ENCODE results near the gene NAA80. TPM values are rescaled to one million over a fixed set of nuclear protein-coding genes. Genes with fewer than 3 reads are reported as not detected.
A peak's percentile ranks its signal among the peaks of the same experiment; 100 is the strongest.
"Not testable (repeated sequence)": the region's sequence is repeated elsewhere in the genome, so short reads cannot be mapped to it uniquely, and the experiment has no call there.

Gene NAA80
- total RNA-seq, 2 experiments from 2014 or later, result 34.3 to 37.7 TPM

DNA sequence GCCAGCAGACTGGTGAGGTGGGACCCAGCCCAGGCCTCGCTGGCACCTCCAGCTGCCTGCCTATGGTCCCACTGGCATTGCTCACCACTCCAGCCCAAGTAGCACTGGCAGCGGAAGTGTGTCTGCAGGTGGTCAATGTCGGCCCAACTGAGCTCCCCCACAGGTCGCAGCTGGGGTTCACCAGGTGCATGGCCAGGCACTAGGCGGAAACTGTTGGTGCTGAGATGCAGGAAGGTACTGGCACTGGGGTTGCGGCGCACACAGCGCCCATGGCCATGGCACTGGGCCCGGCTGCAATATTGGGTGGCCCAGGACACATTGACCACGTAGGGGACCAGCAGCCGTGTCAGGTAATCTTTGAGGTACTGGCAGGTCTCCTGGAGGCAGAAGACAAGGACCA lies 19.0 kb upstream of the NAA80 start:
- Mint-ChIP-seq H3K36me3 (peaks cover 6% of the 10 kb centered on the region), H3K9me3 (no peaks in the 10 kb centered on the region), H3K27me3 (no peaks in the 10 kb centered on the region), H3K27ac (no peak overlapping the region), H3K4me1 (peaks cover 25% of the 10 kb centered on the region), H3K4me3 (no peak overlapping the region)
- POLR2A ChIA-PET, result interaction anchor here (0.5 to 1.6 kb wide), 4 partner anchors 10 to 309 kb away, joined by 3 to 5 read pairs (median 4); partner anchors contain the start of genes CYB561D2, NPRL2 and TUSC2
- DNase-seq (no peak), ATAC-seq (ENCODE audit: low read depth) (no peak)

DNA sequence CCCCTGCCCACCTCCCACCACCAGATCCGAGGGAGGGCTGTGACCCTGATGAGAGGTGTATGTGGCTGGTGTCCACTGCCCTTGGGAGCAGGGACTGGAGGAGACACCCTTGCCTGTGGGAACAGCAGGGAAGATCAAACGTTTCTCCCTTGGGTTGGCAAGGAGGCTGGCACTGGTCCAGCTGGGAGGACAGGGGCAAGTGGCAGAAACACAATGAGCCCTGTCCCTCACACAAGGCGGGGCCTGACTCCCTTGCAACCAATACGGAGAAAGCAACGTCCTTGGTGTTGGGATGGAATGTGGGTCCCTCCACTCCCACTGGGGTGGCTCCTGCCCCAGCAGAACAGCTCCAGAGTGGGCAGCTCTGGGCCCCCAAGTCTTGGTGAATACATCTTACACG lies 18.1 kb upstream of the NAA80 start:
- Mint-ChIP-seq H3K4me1 (peaks cover 24% of the 10 kb centered on the region), H3K27me3 (no peaks in the 10 kb centered on the region), H3K36me3 (peaks cover 6% of the 10 kb centered on the region), H3K27ac (peak overlapping the region; percentile 88), H3K9me3 (no peaks in the 10 kb centered on the region), H3K4me3 (no peak overlapping the region)
- ATAC-seq (ENCODE audit: low read depth) (no peak), DNase-seq (no peak)
- POLR2A ChIA-PET, result interaction anchor here (0.6 to 3.5 kb wide), 11 partner anchors 10 to 295 kb away, joined by 3 to 17 read pairs (median 3); partner anchors contain the start of genes CISH, CYB561D2, HYAL3 and IFRD2

DNA sequence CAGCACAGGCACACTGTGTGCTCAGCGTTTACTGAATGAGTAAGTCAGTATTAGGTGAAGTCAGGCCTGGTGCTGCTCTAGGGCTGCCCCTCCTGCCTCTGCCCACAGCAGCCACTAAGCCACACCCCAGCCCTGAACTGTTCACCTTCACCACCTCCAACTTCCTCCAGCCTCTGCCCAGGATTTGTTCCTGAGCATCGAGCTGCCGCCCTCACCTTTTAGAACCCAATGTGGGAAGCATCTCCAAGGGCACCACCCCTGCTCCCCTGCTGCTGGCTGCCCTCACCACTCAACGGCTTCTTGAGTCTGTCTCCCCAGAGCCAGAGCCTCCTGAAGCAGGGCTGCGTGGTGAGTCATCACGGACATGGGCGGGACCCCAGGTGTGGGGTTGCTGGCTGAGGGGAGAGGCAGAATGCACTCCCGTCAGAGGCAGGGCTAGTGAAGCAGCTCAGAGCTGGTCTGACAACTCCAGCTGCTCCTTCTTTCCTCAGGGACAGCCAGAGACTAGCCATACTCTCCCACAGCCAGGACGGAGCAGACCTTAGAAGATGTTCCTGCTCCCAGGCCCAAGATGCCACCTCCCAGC lies 17.5 kb upstream of the NAA80 start:
- ATAC-seq (ENCODE audit: low read depth), result peak; percentile 70

DNA sequence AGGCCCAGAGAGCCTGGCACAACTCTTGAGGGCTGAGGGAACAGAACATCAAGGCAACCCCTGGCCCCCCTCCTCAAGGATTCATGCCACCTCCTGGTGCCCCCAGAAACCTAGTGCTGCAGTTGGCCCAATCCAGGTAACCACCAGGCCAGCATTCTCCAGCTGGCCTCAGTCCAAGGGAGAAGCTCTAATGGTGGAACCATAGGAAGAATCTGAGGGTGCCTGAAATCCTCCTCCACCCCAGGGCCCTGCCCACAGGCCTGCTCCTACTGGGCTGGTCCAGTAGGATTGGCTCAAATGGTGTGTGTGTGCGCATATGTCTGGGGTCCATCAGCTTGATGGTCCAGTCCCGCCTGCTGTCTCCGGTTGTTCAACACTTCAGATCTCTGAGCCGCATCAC lies 15.6 kb upstream of the NAA80 start:
- Mint-ChIP-seq H3K4me3 (no peak overlapping the region), H3K27me3 (no peaks in the 10 kb centered on the region), H3K4me1 (peaks cover 21% of the 10 kb centered on the region), H3K36me3 (peaks cover 6% of the 10 kb centered on the region), H3K27ac (no peak overlapping the region), H3K9me3 (no peaks in the 10 kb centered on the region)
- DNase-seq (no peak), ATAC-seq (ENCODE audit: low read depth) (no peak)
- POLR2A ChIA-PET, result interaction anchor here (1.2 to 3.5 kb wide), 3 partner anchors 13 to 23 kb away, joined by 5 to 17 read pairs (median 10); partner anchors contain the start of genes HYAL3, NAA80 and TUSC2

More for the DNA sequence above, 17.5 kb upstream of the NAA80 start:
- peak; percentile 68 for DNase-seq
- POLR2A ChIA-PET, result interaction anchor here (0.8 to 3.5 kb wide), 8 partner anchors 11 to 295 kb away, joined by 3 to 17 read pairs (median 3); partner anchors contain the start of genes CISH, CYB561D2, HYAL3 and IFRD2
- Mint-ChIP-seq H3K4me3 (peak overlapping the region; percentile 76), H3K4me1 (peaks cover 24% of the 10 kb centered on the region), H3K9me3 (no peaks in the 10 kb centered on the region), H3K27me3 (no peaks in the 10 kb centered on the region), H3K36me3 (peaks cover 6% of the 10 kb centered on the region), H3K27ac (peak overlapping the region; percentile 88)

DNA sequence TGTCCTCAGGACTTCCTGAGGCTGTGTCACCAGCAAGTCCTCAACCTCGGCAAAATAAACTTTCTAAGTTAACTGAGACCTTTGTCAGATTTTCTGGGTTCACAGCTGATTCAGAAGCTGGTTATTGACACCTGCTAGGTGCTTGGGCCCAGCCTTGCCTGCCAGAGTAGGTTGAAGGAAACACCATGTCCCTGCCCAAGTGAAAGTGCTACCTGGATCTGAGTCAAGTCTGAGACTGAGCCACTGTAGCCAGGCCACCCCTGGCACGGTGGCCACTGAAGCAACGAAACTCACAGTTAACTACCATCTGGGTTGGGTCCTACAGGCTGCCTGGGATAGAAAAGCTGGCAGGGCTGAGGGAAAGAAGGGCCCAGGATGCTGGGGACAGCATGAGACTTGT lies 15.1 kb upstream of the NAA80 start:
- DNase-seq (no peak), ATAC-seq (ENCODE audit: low read depth) (no peak)
- Mint-ChIP-seq H3K4me1 (peaks cover 21% of the 10 kb centered on the region), H3K9me3 (no peaks in the 10 kb centered on the region), H3K4me3 (no peak overlapping the region), H3K27me3 (no peaks in the 10 kb centered on the region), H3K27ac (no peak overlapping the region), H3K36me3 (peaks cover 5% of the 10 kb centered on the region)
- POLR2A ChIA-PET, result interaction anchor here (1.0 to 3.5 kb wide), 3 partner anchors 12 to 23 kb away, joined by 3 to 17 read pairs (median 10); partner anchors contain the start of genes HYAL3 and NAA80

DNA sequence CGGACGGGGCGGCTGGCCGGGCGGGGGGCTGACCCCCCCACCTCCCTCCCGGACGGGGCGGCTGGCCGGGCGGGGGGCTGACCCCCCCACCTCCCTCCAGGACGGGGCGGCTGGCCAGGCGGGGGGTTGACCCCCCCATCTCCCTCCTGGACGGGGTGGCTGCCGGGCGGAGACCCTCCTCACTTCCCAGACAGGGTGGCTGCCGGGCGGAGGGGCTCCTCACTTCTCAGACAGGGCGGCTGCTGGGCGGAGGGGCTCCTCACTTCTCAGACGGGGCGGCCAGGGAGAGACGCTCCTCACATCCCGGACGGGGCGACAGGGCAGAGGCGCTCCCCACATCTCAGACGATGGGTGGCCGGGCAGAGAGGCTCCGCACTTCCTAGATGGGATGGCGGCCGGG lies 12.8 kb upstream of the NAA80 start:
- H3K27ac Mint-ChIP-seq; H3K4me3 Mint-ChIP-seq; POLR2A ChIA-PET; H3K27me3 Mint-ChIP-seq; H3K36me3 Mint-ChIP-seq; ATAC-seq (ENCODE audit: low read depth); DNase-seq; H3K9me3 Mint-ChIP-seq: not testable (repeated sequence)
- peaks cover 13% of the 10 kb centered on the region for H3K4me1 Mint-ChIP-seq

DNA sequence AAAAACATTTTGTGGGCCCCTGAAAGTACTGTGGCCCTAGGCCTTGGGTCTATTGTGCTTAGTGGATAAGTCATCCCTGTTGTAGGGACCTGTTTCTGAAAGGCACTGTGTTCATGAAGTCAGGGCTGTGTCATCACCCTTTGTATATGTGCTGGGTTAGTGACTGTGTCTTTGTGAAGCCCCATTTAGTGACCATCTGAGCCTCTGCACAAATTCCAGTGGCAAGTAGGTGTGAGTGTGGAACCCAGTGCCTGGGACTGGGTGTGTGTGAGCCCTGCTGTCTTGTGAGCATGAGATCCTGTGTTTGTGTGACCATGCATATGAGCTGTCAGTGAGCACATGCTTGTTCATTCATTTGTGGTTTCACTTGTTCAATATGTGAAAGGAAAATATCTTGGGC lies 5.4 kb upstream of the NAA80 start:
- Mint-ChIP-seq H3K4me1 (peaks cover 9% of the 10 kb centered on the region), H3K27ac (no peak overlapping the region), H3K9me3 (no peaks in the 10 kb centered on the region), H3K36me3 (no peaks in the 10 kb centered on the region), H3K27me3 (no peaks in the 10 kb centered on the region), H3K4me3 (no peak overlapping the region)
- POLR2A ChIA-PET, result no interaction called here
- DNase-seq (no peak), ATAC-seq (ENCODE audit: low read depth) (no peak)

DNA sequence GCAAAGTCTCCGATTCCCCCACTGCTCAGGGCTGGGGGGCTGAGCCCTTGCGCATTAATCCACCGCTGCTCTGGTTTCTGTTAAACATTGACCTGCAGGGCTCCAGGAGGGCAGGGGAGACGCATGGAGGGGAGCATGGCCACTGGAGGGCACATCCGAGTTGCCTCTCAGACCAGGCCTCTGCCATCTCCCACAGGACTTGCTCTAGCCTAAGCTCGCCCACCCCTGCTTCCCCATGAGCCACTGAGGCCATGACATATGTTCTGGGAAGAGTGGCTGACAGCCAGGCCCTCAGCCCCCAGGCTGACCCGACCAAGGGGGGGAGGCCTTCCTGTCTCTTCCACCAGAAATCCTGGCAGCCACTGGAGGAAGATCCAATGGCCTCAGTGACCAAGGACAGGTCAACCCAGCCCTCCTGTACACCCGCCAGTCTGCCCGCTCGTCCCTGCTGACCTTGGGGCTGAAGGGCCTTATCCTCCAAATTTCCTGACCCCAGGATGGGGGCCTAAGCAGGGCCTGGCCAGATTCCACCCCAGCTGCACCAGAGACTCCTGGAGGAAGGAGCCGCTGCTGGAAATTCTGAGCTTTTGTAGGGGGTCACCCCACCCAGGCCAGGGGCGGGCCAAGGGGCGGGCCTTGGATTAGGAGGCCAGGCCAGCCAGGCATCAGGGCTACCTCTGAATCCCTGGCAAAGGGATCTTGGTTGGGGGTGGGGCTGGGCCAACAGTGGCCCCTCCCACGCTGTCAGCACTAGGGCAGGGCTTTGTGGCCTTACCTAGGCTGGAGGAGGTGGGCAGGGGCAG lies 4.0 kb upstream of the NAA80 start, which contains the start of gene HYAL1:
TSS of gene HYAL1 (minus strand) at position 562 of the 803 bp plus-strand sequence. CDS start 618 bp downstream, outside the sequence.
- H3K27me3 Mint-ChIP-seq, result no peaks in the 10 kb centered on the region
- POLR2A ChIA-PET, result no interaction called here
- no peak within 1 kb of the TSS for H3K27ac Mint-ChIP-seq
- H3K4me3 Mint-ChIP-seq, result no peak within 1 kb of the TSS
- no peak for ATAC-seq (ENCODE audit: low read depth)
- DNase-seq, result no peak
- no peaks in the 10 kb centered on the region for H3K9me3 Mint-ChIP-seq
- no peaks in the 10 kb centered on the region for H3K36me3 Mint-ChIP-seq
- H3K4me1 Mint-ChIP-seq, result peaks cover 10% of the 10 kb centered on the region

DNA sequence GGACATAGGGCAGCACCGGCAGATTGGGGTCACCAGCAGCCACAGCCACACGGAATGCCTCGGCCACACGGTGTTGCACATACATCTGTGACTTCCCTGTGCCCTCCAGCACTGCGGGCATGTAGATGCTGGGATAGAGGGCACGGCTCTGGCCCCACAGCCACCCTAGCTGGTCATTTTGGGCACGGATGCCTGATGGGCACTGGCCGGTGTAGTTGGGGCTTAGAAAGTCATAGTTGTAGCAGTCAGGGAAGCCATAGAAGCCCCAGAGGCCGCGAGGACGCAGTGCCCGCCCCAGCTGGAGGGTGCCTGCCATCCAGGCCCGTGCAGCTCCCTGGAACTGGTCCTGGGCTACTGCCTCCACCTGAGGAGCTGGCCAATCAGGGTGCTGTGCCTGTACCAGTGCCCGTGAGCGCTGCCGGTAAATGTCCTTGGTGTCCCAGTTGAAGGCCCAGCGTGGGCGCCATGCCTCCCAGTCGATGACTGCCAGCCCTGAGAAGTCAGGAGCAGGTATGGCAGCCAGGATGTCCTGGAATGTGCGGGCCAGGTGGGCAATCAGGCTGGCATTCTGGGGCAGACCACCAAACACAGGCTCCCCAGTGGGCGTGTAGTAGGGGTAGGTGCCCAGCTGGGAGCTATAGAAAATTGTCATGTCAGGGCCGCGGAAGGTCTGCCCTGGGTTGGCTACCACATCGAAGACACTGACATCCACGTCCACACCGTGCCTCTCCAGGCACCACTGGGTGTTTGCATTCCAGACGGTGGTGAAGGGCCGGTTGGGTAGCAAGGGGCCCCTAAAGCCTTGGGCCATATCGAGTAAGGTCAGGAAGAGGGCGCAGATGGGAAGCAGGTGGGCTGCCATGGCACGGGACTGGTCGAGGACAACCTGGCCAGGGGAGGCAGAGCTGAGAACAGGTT lies 3.1 kb upstream of the NAA80 start:
- Mint-ChIP-seq H3K4me1 (peaks cover 18% of the 10 kb centered on the region), H3K9me3 (no peaks in the 10 kb centered on the region), H3K27ac (no peak overlapping the region), H3K36me3 (no peaks in the 10 kb centered on the region), H3K4me3 (no peak overlapping the region), H3K27me3 (no peaks in the 10 kb centered on the region)
- POLR2A ChIA-PET, result interaction anchor here (0.7 to 0.9 kb wide), 2 partner anchors 12 to 980 kb away, joined by 3 to 4 read pairs; no protein-coding TSS in a partner anchor
- DNase-seq, result no peak
- ATAC-seq (ENCODE audit: low read depth), result no peak

DNA sequence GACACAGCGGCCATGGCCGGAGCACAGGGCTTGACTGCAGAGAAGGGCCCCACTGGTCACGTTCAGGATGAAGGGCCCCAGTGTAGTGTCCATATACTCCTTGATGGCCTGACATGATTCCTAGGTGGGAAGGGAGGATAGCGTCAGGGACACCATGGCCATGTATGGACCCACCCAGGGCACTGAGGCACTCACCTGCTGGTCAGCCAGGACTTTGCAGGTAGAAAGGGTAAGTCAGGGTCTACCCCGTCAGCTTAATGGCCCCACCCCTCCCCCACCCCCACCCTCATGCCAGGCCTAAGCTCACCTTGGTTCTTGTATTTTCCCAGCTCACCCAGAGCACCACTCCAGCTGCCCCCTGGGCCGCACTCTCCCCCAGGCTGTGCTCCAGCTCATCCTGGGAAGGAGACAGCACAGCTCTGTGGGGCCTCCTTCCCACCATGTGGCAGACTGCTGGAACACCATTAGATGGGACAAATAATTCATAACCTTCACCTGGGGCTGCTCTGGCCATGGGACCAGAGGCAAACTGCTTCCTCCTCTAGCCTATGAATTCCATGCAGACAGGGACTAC lies 1.6 kb upstream of the NAA80 start:
- H3K4me3 Mint-ChIP-seq, result peak overlapping the region; percentile 96
- no peaks in the 10 kb centered on the region for H3K9me3 Mint-ChIP-seq
- peaks cover 18% of the 10 kb centered on the region for H3K4me1 Mint-ChIP-seq
- DNase-seq, result no peak
- no peaks in the 10 kb centered on the region for H3K27me3 Mint-ChIP-seq
- no peak for ATAC-seq (ENCODE audit: low read depth)
- POLR2A ChIA-PET, result interaction anchor here (8.0 kb wide), 1 partner anchor 38 kb away, joined by 89 read pairs; the partner anchor contains the start of gene RASSF1
- H3K36me3 Mint-ChIP-seq, result peaks cover 1% of the 10 kb centered on the region
- H3K27ac Mint-ChIP-seq, result peak overlapping the region; percentile 98

DNA sequence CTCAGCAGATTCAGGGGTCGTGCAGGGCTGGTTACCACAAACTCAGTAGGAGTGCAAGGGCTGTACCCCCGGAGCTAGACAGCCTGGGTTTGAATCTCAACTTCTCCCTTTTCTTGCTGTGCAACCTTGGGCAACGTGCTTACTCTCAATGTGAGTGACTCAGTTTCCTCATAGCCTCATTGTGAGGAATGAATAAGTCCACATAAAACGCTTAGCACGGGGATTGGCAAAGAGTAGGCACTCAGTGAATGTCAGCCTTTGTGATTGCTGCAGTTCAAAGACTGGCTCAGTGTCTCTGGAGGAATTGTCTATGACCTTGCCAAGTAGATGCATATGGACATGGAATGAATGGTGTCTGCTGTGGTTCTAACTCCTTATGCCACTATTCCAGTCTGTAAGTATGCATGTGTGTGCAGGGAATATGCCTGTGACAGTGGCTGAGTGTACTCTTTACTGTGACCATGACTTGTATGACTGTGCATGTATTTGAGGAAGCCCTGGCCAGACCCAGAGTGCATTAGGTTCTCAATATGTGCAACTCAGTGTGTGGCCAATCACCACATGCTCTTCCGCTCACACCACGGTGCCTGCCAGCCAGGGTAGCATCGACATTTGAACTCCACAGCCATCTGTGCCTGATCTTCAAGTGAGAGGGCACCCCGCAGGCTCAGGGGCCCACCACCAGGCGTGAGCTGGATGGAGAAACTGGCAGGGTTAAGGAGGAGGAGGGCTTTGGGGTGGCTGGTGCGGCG lies 900 bp upstream of the NAA80 start:
- ATAC-seq (ENCODE audit: low read depth) (no peak), DNase-seq (peak; percentile 39)
- peak overlapping the region; percentile 98 for H3K27ac Mint-ChIP-seq
- POLR2A ChIA-PET, result interaction anchor here (0.8 to 8.0 kb wide), 14 partner anchors 9 to 311 kb away, joined by 3 to 89 read pairs (median 8); partner anchors contain the start of genes CISH, CYB561D2, GNAI2 and NPRL2
- no peaks in the 10 kb centered on the region for H3K9me3 Mint-ChIP-seq
- H3K4me1 Mint-ChIP-seq, result peaks cover 18% of the 10 kb centered on the region
- H3K4me3 Mint-ChIP-seq, result peak overlapping the region; percentile 96
- no peaks in the 10 kb centered on the region for H3K27me3 Mint-ChIP-seq
- peaks cover 1% of the 10 kb centered on the region for H3K36me3 Mint-ChIP-seq

DNA sequence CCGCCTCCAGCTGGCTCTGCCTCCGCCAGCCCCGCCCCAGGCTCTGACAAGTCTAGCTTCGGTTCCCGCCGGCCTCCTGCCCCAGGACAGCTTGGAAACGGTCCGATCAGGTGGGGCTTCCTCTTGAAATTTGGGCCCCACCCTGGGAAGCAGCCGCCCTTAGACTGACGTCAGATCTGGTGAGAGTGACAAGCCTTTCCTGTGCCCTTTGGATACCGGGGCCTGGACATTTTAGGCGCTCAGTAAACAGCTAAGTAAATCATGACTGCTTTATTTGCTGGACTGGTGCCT lies 378 bp upstream of the NAA80 start:
- DNase-seq (no peak), ATAC-seq (ENCODE audit: low read depth) (no peak)
- Mint-ChIP-seq H3K27me3 (no peaks in the 10 kb centered on the region), H3K27ac (peak overlapping the region; percentile 98), H3K9me3 (no peaks in the 10 kb centered on the region), H3K4me3 (peak overlapping the region; percentile 96), H3K4me1 (peaks cover 18% of the 10 kb centered on the region), H3K36me3 (peaks cover 1% of the 10 kb centered on the region)
- POLR2A ChIA-PET, result interaction anchor here (0.5 to 8.0 kb wide), 20 partner anchors 9 to 603 kb away, joined by 3 to 89 read pairs (median 5); partner anchors contain the start of genes C3orf18, CISH, CYB561D2 and GNAI2
